ENCODE data around the gene DGKB.

Gene DGKB

DNA sequence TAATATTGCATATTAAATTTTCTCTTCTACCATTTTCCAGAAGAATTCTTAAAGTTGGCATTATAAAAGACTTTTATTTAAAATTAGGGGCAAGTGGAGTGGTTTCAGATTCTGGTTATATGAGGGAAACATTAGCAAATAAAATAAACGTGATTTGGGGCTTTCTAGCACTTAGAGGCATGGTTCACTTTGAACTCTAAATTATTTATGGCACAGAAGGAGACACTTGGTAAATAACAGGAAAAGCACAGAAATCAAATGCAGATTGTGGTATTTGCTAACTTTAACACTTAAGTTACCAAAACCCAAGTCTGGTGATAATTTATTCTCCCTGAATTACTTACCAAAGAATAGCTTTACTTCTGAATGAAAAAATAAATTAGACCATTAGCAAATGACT is 778.6 kb downstream of the DGKB start:
- Histone ChIP-seq H3K27ac (ENCODE audit: low read length) (no peak overlapping the region), H3K9ac (ENCODE audit: low read length in 2 of 2) (no peak overlapping the region), H3K9me3 (ENCODE audit: control insufficient read depth in 2 of 2, low read length in 2 of 2) (no peaks in the 10 kb centered on the region), H3K27me3 (ENCODE audit: control insufficient read depth in 1 of 2, insufficient read depth in 2 of 2, low read length in 2 of 2) (no peaks in the 10 kb centered on the region), H3K4me1 (ENCODE audit: control insufficient read depth, insufficient read depth, low read length) (no peaks in the 10 kb centered on the region), H3K36me3 (ENCODE audit: control insufficient read depth in 2 of 2, insufficient read depth in 2 of 2, low read length in 2 of 2) (no peaks in the 10 kb centered on the region), H3K4me3 (ENCODE audit: low read length in 2 of 2) (no peak overlapping the region)

DNA sequence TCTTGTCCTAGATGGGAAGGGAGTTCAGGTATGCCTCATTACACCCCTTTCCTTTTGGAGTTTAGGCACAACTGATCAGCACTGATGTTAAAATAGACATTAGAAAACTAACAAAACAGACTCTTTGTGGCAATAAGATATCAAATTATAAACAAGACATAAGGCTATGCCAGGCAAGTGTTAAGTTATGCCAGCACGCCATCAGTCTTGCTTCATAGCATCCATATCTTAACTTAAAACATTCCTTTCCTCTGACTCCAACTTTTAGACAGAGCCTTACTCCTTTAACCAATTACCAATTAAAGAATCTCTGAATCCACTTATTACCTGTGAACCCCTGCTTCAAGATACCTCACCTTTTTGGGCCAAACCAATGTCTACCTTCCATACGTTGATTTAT is 786.9 kb downstream of the DGKB start:
- no peaks in the 10 kb centered on the region for H3K9me3 ChIP-seq (ENCODE audit: control insufficient read depth in 2 of 2, low read length in 2 of 2)
- H3K27me3 ChIP-seq (ENCODE audit: control insufficient read depth in 1 of 2, insufficient read depth in 2 of 2, low read length in 2 of 2) = no peaks in the 10 kb centered on the region
- H3K36me3 ChIP-seq (ENCODE audit: control insufficient read depth in 2 of 2, insufficient read depth in 2 of 2, low read length in 2 of 2) = no peaks in the 10 kb centered on the region
- H3K4me3 ChIP-seq (ENCODE audit: low read length in 2 of 2) = no peak overlapping the region
- H3K4me1 ChIP-seq (ENCODE audit: control insufficient read depth, insufficient read depth, low read length) = no peaks in the 10 kb centered on the region
- H3K27ac ChIP-seq (ENCODE audit: low read length) = no peak overlapping the region
- no peak overlapping the region for H3K9ac ChIP-seq (ENCODE audit: low read length in 2 of 2)

DNA sequence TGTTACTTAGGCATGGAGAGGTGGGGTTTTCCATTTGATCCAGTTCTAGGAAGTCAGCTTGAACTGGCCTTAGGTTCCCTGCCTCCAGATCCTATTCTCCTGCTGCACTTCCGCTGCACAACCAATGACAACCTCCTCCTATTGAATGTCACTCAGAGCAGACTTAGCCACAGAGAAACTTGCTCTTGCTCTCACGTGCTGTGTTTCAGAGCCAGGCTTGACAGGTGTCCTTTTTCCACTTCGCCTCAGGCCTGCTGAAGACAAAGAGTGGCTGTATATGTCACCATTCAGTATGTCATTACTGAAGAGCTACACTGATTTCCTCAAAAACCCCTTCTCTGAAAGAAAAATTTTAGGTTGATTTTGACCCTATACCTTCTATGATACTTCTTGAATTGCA is 797.7 kb downstream of the DGKB start:
- Histone ChIP-seq H3K27ac (ENCODE audit: low read length) (no peak overlapping the region), H3K4me1 (ENCODE audit: control insufficient read depth, insufficient read depth, low read length) (no peaks in the 10 kb centered on the region), H3K4me3 (ENCODE audit: low read length in 2 of 2) (no peak overlapping the region), H3K9me3 (ENCODE audit: control insufficient read depth in 2 of 2, low read length in 2 of 2) (no peaks in the 10 kb centered on the region), H3K27me3 (ENCODE audit: control insufficient read depth in 1 of 2, insufficient read depth in 2 of 2, low read length in 2 of 2) (no peaks in the 10 kb centered on the region), H3K36me3 (ENCODE audit: control insufficient read depth in 2 of 2, insufficient read depth in 2 of 2, low read length in 2 of 2) (no peaks in the 10 kb centered on the region), H3K9ac (ENCODE audit: low read length in 2 of 2) (no peak overlapping the region)

DNA sequence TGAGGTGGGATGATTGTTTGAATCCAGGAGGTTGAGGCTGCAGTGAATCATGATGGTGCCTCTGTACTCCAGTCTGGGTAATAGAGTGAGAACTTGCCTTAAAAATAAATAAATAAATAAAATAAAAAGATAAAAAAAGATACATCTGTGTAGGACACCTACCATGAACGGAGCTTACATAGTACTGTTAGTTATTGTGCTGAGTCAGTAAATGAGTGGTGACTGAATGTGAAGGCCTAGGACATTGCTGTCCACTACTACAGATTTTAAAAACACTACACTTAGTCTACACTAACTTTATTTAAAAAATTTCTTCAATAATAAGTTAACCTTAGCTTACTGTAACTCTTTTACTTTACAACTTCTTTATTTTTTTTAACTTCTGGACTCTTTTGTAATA is 806.4 kb downstream of the DGKB start:
- no peak overlapping the region for H3K4me3 ChIP-seq (ENCODE audit: low read length in 2 of 2)
- no peaks in the 10 kb centered on the region for H3K27me3 ChIP-seq (ENCODE audit: control insufficient read depth in 1 of 2, insufficient read depth in 2 of 2, low read length in 2 of 2)
- H3K9me3 ChIP-seq (ENCODE audit: control insufficient read depth in 2 of 2, low read length in 2 of 2) = no peaks in the 10 kb centered on the region
- H3K4me1 ChIP-seq (ENCODE audit: control insufficient read depth, insufficient read depth, low read length) = no peaks in the 10 kb centered on the region
- H3K36me3 ChIP-seq (ENCODE audit: control insufficient read depth in 2 of 2, insufficient read depth in 2 of 2, low read length in 2 of 2) = no peaks in the 10 kb centered on the region
- H3K9ac ChIP-seq (ENCODE audit: low read length in 2 of 2) = no peak overlapping the region
- no peak overlapping the region for H3K27ac ChIP-seq (ENCODE audit: low read length)

DNA sequence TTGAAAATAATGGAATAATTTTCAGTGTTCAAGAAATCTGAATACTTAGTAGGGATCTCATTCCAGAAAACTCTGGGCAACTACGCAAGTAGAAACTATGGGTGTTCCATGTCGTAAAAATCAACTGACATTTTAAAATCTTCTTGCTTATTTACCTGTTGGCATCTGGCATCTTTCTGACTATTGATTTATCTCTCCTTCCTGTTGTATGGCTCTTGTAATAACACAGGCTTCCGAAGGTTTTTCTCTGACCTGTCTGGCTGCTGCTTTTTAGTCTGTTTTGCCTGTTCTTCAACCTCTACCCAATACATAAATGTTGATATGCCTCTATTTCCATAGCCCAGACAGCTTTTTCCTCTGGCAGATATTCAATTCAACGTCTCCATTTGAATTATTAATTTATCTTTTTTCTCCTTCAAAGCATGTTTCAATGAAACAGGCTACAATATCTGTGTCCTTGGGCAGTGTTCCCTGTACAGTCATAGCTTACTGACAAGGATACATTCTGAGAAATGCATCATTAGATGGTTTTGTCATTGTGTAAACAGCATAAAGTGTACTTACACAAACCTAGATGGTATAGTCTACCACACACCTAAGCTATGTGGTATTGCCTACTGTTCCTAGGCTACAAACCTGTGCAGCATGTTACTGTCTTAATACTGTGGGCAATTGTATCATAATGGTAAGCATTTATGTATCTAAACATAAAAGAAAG is 807.2 kb downstream of the DGKB start:
- H3K9me3 ChIP-seq (ENCODE audit: control insufficient read depth in 2 of 2, low read length in 2 of 2) = no peaks in the 10 kb centered on the region
- H3K27me3 ChIP-seq (ENCODE audit: control insufficient read depth in 1 of 2, insufficient read depth in 2 of 2, low read length in 2 of 2) = no peaks in the 10 kb centered on the region
- no peak overlapping the region for H3K9ac ChIP-seq (ENCODE audit: low read length in 2 of 2)
- H3K4me3 ChIP-seq (ENCODE audit: low read length in 2 of 2) = no peak overlapping the region
- H3K36me3 ChIP-seq (ENCODE audit: control insufficient read depth in 2 of 2, insufficient read depth in 2 of 2, low read length in 2 of 2) = no peaks in the 10 kb centered on the region
- no peaks in the 10 kb centered on the region for H3K4me1 ChIP-seq (ENCODE audit: control insufficient read depth, insufficient read depth, low read length)
- H3K27ac ChIP-seq (ENCODE audit: low read length) = no peak overlapping the region
